ENCODE measurements around the gene SF1. TPM values are rescaled to one million over a fixed set of nuclear protein-coding genes. Genes with fewer than 3 reads are reported as not detected.

The SF1 gene
- total and polyA plus RNA-seq, 9 of the 15 experiments (the other 6 are each of a cell fraction or from before 2014, with no cell fraction given), result 13.1 to 334 (median 111) TPM

DNA sequence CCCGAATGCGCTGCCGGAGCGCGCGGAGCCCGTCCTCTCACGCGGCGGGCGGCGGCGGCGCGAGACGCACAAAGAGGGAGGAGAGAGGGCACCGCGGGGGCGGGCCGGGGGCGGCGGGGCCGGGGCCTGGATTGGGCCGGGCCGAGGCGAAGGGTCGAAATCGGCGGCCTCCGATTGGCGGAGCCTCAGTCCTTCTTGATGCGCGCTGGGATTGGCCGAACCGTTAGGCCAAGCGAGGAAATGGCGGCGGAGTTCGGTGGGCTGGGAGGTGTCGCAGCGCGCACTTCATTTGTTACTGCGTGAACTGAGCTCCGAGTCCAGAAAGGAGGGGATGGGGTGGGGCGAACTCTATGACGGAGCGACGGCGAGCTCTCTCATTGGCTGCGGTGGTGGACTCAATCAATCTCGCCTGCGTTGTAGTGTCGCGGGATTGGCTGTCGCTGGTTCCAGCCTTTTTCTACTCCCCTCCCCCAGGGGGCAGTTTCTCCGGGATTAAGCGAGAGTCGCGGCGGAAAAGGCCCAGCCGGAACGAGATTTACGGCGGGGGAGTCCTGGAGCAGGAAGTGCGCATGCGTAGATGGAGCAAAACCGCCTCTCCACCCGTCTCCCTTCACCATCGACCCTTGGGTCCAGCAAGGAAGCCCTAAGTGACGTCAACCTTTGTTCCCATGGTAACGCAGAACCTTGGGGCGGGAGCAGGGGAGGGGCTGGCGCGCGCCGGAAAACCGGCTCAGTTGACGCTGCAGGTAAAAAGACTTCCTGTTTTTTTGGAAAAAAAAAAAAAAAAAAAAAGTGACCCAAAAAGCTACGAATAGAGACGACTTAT is at the start of gene SF1 (continued):
- peak in 1 of 2 experiments; percentile 12; a peak in 1 of 4 replicates for TF ChIP-seq HDAC1 (IDR thresholded peaks at IDR 0.05)
- no peak for TF ChIP-seq CBX8 (IDR thresholded peaks at IDR 0.05; ENCODE audit: borderline replicate concordance, extremely low read depth, low read depth, low read length, poor library complexity, severe bottlenecking)
- peak; percentile 53 to 93 (median 86) for TF ChIP-seq YY1 (IDR thresholded peaks at IDR 0.05; ENCODE audit: borderline replicate concordance in 1 of 3, control insufficient read depth in 1 of 3, extremely low read depth in 1 of 3, insufficient read depth in 3 of 3, insufficient read length in 1 of 3, insufficient replicate concordance in 2 of 3, low read depth in 1 of 3, low read length in 2 of 3)
- TF ChIP-seq GATAD2B (IDR thresholded peaks at IDR 0.05; ENCODE audit: borderline replicate concordance), result no peak
- TF ChIP-seq, protein P1, sequence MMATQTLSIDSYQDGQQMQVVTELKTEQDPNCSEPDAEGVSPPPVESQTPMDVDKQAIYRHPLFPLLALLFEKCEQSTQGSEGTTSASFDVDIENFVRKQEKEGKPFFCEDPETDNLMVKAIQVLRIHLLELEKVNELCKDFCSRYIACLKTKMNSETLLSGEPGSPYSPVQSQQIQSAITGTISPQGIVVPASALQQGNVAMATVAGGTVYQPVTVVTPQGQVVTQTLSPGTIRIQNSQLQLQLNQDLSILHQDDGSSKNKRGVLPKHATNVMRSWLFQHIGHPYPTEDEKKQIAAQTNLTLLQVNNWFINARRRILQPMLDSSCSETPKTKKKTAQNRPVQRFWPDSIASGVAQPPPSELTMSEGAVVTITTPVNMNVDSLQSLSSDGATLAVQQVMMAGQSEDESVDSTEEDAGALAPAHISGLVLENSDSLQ (IDR thresholded peaks at IDR 0.05), result peak; percentile 96
- TF ChIP-seq POLR2AphosphoS2 (IDR thresholded peaks at IDR 0.05; ENCODE audit: low read length), result peak; percentile 80; the same call in 1 of the 2 replicates
- no peak for TF ChIP-seq TCF7L2 (IDR thresholded peaks at IDR 0.05; ENCODE audit: low read depth, low read length)
- TF ChIP-seq, protein P2, sequence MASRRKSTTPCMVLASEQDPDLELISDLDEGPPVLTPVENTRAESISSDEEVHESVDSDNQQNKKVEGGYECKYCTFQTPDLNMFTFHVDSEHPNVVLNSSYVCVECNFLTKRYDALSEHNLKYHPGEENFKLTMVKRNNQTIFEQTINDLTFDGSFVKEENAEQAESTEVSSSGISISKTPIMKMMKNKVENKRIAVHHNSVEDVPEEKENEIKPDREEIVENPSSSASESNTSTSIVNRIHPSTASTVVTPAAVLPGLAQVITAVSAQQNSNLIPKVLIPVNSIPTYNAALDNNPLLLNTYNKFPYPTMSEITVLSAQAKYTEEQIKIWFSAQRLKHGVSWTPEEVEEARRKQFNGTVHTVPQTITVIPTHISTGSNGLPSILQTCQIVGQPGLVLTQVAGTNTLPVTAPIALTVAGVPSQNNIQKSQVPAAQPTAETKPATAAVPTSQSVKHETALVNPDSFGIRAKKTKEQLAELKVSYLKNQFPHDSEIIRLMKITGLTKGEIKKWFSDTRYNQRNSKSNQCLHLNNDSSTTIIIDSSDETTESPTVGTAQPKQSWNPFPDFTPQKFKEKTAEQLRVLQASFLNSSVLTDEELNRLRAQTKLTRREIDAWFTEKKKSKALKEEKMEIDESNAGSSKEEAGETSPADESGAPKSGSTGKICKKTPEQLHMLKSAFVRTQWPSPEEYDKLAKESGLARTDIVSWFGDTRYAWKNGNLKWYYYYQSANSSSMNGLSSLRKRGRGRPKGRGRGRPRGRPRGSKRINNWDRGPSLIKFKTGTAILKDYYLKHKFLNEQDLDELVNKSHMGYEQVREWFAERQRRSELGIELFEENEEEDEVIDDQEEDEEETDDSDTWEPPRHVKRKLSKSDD (conservative IDR thresholded peaks at IDR 0.05; ENCODE audit: low read length), result peak; percentile 95
- TF ChIP-seq, protein P3, sequence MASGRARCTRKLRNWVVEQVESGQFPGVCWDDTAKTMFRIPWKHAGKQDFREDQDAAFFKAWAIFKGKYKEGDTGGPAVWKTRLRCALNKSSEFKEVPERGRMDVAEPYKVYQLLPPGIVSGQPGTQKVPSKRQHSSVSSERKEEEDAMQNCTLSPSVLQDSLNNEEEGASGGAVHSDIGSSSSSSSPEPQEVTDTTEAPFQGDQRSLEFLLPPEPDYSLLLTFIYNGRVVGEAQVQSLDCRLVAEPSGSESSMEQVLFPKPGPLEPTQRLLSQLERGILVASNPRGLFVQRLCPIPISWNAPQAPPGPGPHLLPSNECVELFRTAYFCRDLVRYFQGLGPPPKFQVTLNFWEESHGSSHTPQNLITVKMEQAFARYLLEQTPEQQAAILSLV (tag; IDR thresholded peaks at IDR 0.05), result no peak
- peak; percentile 91 for TF ChIP-seq MEIS2 (IDR thresholded peaks at IDR 0.05; ENCODE audit: partially characterized antibody)
- TF ChIP-seq, protein P4, sequence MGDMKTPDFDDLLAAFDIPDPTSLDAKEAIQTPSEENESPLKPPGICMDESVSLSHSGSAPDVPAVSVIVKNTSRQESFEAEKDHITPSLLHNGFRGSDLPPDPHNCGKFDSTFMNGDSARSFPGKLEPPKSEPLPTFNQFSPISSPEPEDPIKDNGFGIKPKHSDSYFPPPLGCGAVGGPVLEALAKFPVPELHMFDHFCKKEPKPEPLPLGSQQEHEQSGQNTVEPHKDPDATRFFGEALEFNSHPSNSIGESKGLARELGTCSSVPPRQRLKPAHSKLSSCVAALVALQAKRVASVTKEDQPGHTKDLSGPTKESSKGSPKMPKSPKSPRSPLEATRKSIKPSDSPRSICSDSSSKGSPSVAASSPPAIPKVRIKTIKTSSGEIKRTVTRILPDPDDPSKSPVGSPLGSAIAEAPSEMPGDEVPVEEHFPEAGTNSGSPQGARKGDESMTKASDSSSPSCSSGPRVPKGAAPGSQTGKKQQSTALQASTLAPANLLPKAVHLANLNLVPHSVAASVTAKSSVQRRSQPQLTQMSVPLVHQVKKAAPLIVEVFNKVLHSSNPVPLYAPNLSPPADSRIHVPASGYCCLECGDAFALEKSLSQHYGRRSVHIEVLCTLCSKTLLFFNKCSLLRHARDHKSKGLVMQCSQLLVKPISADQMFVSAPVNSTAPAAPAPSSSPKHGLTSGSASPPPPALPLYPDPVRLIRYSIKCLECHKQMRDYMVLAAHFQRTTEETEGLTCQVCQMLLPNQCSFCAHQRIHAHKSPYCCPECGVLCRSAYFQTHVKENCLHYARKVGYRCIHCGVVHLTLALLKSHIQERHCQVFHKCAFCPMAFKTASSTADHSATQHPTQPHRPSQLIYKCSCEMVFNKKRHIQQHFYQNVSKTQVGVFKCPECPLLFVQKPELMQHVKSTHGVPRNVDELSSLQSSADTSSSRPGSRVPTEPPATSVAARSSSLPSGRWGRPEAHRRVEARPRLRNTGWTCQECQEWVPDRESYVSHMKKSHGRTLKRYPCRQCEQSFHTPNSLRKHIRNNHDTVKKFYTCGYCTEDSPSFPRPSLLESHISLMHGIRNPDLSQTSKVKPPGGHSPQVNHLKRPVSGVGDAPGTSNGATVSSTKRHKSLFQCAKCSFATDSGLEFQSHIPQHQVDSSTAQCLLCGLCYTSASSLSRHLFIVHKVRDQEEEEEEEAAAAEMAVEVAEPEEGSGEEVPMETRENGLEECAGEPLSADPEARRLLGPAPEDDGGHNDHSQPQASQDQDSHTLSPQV (IDR thresholded peaks at IDR 0.05), result no peak
- TF ChIP-seq, protein P5, sequence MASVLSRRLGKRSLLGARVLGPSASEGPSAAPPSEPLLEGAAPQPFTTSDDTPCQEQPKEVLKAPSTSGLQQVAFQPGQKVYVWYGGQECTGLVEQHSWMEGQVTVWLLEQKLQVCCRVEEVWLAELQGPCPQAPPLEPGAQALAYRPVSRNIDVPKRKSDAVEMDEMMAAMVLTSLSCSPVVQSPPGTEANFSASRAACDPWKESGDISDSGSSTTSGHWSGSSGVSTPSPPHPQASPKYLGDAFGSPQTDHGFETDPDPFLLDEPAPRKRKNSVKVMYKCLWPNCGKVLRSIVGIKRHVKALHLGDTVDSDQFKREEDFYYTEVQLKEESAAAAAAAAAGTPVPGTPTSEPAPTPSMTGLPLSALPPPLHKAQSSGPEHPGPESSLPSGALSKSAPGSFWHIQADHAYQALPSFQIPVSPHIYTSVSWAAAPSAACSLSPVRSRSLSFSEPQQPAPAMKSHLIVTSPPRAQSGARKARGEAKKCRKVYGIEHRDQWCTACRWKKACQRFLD (CRISPR knock-in tag; IDR thresholded peaks at IDR 0.05), result no peak

Data from K562 (cell line).